Endothelial cell (in vitro differentiated cells): ENCODE measurements around the gene TLE3. TPM values are rescaled to one million over a fixed set of nuclear protein-coding genes. Genes with fewer than 3 reads are reported as not detected.

Experiments
- DNase-seq: peaks from one replicate; pipeline ENCODE4 v3.0.0; 2021; ENCODE audit warnings: low spot score
- H3K27ac Mint-ChIP-seq: one replicate; pipeline ENCODE4 v1.8.0; 2021; ENCODE audit warnings: mixed read lengths, inconsistent platforms; ENCODE audit not compliant: unreplicated experiment
- H3K27me3 Mint-ChIP-seq: one replicate; pipeline ENCODE4 v1.8.0; 2021; ENCODE audit warnings: mild to moderate bottlenecking, moderate library complexity, mixed read lengths, inconsistent platforms; ENCODE audit not compliant: unreplicated experiment
- H3K36me3 Mint-ChIP-seq: one replicate; pipeline ENCODE4 v1.8.0; 2021; ENCODE audit warnings: mild to moderate bottlenecking, low read depth, mixed read lengths, inconsistent platforms; ENCODE audit not compliant: unreplicated experiment
- H3K4me1 Mint-ChIP-seq: one replicate; pipeline ENCODE4 v1.8.0; 2021; ENCODE audit warnings: mild to moderate bottlenecking, mixed read lengths, inconsistent platforms; ENCODE audit not compliant: unreplicated experiment
- H3K4me3 Mint-ChIP-seq: one replicate; pipeline ENCODE4 v1.8.0; 2021; ENCODE audit warnings: mild to moderate bottlenecking, mixed read lengths, inconsistent platforms; ENCODE audit not compliant: unreplicated experiment
- H3K9me3 Mint-ChIP-seq: one replicate; pipeline ENCODE4 v1.8.0; 2021; ENCODE audit warnings: mixed read lengths, inconsistent platforms; ENCODE audit not compliant: unreplicated experiment
- CTCF ChIP-seq: fragments of 200-600 bp; sonication (generic); IDR thresholded peaks from one replicate; pipeline ENCODE4 v1.5.0; 2021; ENCODE audit warnings: antibody characterized with exemption; ENCODE audit not compliant: unreplicated experiment
- total RNA-seq: library from RNA; stranded (reverse); fragmentation: NEBNext Ultra II Directional; extraction: Animal tissue kit (Norgen Biotek cat#: 25700); gene quantifications from one replicate; pipeline ENCODE4 v1.2.1, GENCODE V29; 2021; ENCODE audit not compliant: unreplicated experiment

The TLE3 gene
- total RNA-seq, 1 donor from 2014 or later: 80.8 TPM

GRCh38 chr15:70142322-70143191 lies 44.8 kb upstream of the TLE3 start:
- Mint-ChIP-seq H3K36me3 (no peaks in the 10 kb centered on the region), H3K4me1 (peaks cover 35% of the 10 kb centered on the region), H3K27ac (no peak overlapping the region), H3K27me3 (peaks cover 12% of the 10 kb centered on the region), H3K4me3 (no peak overlapping the region), H3K9me3 (no peaks in the 10 kb centered on the region)
- no peak for DNase-seq
- no peak for TF ChIP-seq CTCF

GRCh38 chr15:70142072-70142321 lies 44.3 kb upstream of the TLE3 start:
- no peak overlapping the region for H3K4me3 Mint-ChIP-seq
- no peak overlapping the region for H3K27ac Mint-ChIP-seq
- TF ChIP-seq CTCF: no peak
- peaks cover 35% of the 10 kb centered on the region for H3K4me1 Mint-ChIP-seq
- no peaks in the 10 kb centered on the region for H3K9me3 Mint-ChIP-seq
- no peak for DNase-seq
- peaks cover 9% of the 10 kb centered on the region for H3K27me3 Mint-ChIP-seq
- H3K36me3 Mint-ChIP-seq: no peaks in the 10 kb centered on the region

- H3K36me3 Mint-ChIP-seq: no peaks in the 10 kb centered on the region
- H3K9me3 Mint-ChIP-seq: no peaks in the 10 kb centered on the region
- TF ChIP-seq CTCF: no peak
- no peak overlapping the region for H3K4me3 Mint-ChIP-seq
- no peak for DNase-seq
- peaks cover 9% of the 10 kb centered on the region for H3K27me3 Mint-ChIP-seq
- no peak overlapping the region for H3K27ac Mint-ChIP-seq
- peaks cover 35% of the 10 kb centered on the region for H3K4me1 Mint-ChIP-seq
These were observed 43.8 kb upstream of the TLE3 start for GRCh38 chr15:70141376-70142071.

- no peak overlapping the region for H3K27ac Mint-ChIP-seq
- H3K4me1 Mint-ChIP-seq: peaks cover 35% of the 10 kb centered on the region
- no peak for TF ChIP-seq CTCF
- no peaks in the 10 kb centered on the region for H3K36me3 Mint-ChIP-seq
- peaks cover 9% of the 10 kb centered on the region for H3K27me3 Mint-ChIP-seq
- DNase-seq: peak; percentile 16
- no peak overlapping the region for H3K4me3 Mint-ChIP-seq
- H3K9me3 Mint-ChIP-seq: no peaks in the 10 kb centered on the region
These were observed 43.0 kb upstream of the TLE3 start for GRCh38 chr15:70140543-70141375.
